ENCODE results near the gene UBALD2. TPM values are rescaled to one million over a fixed set of nuclear protein-coding genes. Genes with fewer than 3 reads are reported as not detected.
A peak's percentile ranks its signal among the peaks of the same experiment; 100 is the strongest.
"Not testable (repeated sequence)": the region's sequence is repeated elsewhere in the genome, so short reads cannot be mapped to it uniquely, and the experiment has no call there.

UBALD2 gene
- total RNA-seq, 1 donor from 2014 or later: 22.7 TPM

DNA sequence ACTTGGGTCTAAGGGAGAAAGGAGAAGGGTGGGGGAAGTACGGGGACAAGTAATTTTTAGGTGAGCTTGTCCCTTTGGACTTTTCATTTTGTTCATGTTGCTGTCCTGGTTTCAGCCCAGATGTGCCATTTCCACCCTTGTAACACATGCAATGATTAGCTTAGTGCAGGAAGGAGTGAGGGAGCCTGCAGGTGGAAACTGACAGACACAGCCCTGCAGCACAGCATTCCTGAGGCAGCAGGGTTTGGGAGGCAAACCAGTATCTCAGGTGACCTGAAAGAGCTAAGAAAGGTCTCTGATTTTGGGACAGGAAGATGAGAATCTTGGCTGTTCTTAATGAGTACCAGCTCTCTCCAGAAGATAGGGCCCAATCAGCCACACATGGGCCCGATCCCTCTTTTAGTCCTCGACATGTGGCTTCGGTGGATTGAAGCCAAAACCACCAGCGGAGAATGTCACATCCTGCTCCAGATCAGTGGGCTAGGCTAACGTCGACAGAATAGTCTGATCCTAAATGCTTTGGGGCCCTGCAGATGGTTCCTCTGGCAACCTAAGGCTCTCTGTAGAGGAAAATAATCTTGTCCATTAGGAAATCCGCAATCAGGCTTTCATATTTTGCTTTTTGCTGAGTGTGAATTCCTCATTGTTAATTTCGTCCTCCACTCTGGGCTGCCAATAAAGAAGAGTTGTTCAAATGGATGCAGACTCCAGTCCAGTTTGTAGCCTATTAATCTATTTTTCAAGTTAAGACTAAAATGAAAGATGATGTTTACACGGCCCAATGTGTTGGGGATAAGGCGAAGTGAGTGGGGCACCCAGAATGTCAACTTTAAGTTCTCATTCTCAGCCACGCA lies 21.1 kb upstream of the UBALD2 start:
- intact Hi-C loops (cut with DNase I): no loop called here
- DNase-seq (ENCODE audit: low spot score): peak; percentile 50

DNA sequence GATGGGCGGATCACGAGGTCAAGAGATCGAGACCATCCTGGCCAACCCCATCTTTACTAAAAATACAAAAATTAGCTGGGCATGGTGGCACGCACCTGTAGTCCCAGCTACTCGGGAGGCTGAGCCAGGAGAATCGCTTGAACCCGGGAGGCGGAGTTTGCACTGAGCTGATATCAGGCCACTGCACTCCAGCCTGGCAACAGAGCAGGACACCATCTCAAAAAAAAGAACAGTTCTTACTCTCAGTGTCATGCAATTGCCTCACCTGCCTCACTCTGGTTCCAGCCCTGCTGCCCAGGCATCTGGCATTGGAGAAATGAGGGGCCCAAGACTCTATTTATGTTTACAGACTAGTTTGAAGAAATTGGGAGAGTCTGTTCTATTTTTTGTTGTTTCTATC lies 20.4 kb upstream of the UBALD2 start:
- DNase-seq (ENCODE audit: low spot score); intact Hi-C loops (cut with DNase I): not testable (repeated sequence)

DNA sequence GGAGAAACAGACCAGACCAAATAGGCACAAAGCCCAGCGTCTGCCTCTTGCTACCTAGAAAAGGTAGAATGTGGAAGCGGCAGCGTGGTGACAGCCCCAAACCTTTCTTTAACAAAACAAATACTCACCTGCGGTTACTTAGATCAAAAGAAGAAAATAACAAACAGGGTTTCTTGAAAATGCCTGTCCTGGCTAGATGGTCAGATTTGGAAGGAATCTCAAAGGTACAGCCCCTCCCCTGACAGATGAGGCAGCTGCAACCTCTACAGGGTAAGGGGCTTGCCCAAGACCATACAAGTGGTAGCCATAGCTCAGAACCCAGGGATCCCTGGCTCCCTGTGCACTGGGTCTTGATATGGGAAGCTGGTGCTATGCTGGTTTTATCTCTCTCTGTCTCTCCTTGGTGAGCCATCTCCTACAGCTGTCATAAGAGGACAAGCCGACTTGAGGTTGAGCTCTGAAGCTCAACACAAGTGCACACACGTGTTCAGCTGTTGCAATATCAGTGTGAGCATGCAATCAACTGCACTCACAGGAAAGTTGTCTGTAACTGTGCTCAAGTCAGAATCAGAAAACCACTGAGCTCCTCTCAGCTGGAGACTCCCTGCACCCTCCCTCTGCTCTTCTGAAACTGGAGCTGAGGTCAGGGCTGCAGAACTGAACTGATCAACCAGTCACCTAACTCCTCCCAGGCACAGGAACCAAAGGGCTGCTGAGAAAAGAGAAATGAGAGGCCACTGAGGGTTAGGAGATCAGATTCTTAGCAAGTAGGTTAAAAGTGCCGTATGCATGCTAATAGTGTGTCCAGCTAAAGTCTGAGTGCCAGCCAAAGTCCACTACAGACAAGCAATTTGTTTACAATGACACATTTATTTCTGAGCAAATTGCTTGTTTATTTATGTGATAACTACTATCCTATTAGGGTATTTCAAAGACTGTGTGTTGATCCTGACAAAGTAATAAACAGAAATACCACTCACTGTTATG lies 18.8 kb upstream of the UBALD2 start:
- intact Hi-C loops (cut with DNase I): no loop called here
- no peak for DNase-seq (ENCODE audit: low spot score)

DNA sequence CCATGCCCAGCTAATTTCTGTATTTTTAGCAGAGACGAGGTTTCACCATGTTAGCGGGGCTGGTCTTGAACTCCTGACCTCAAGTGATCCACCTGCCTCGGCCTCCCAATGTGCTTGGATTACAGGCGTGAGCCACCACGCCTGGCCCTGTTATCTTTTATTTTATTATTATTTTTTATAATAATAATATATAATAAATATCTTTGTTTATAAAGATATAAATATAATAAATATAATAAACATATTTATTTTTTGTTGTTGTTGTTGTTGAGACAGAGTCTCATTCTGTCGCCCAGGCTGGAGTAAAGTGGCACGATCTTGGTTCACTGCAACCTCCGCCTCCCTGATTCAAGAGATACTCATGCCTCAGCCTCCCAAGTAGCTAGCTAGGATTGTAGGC lies 17.8 kb upstream of the UBALD2 start:
- intact Hi-C loops (cut with DNase I): no loop called here
- no peak for DNase-seq (ENCODE audit: low spot score)

DNA sequence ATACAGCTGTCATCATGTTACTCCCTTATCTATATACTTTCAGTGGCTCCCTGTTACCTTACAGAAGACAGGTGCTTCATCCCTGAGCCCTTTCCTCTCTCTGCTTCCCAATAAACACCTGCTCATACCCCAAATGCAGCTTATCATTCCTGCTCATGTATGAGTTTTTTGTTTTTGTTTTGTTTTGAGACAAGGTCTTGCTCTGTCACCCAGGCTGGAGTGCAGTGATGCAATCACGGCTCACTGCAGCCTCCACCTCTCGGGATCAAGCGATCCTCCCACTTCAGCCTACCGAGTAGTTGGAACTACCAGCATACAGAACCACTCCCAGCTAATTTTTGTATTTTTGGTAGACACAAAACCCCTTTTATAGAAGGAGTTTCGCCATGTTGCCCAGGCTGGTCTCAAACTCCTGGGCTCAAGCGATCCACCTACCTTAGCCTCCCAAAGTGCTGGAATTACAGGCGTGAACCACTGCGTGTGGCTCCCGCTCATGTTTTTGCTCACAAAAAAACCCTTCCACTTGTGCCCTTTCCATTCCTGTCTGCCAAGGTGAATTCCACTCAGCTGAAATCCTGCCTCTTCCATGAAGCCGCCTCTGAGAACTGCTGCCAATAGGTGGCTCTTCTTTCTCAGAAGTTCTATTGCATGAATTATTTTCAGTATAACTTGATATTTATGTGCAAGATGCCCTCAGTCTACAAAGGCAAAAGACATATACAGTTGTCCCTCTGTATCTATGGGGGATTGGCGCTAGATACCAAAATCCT lies 16.9 kb upstream of the UBALD2 start:
- DNase-seq (ENCODE audit: low spot score): no peak
- intact Hi-C loops (cut with DNase I): no loop called here

DNA sequence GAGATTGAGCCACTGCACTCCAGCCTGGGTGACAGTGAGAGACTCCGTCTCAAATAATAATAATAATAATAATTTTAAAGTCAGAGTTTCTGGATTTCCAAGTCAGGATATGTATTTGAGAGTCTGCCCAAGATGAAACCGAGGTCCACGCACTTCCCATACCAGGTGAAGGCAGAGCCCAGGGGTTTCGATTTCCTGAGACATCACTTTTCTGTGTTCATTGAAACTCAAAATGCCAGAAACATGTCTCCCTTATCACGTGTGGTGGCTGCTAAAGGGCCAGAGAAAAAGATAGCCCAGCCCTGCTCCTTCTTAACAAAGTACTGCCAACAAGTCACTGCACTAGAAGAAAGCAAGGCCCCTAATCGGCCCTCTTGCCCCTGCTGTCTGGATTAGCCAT lies 15.0 kb upstream of the UBALD2 start:
- no peak for DNase-seq (ENCODE audit: low spot score)
- intact Hi-C loops (cut with DNase I): no loop called here

DNA sequence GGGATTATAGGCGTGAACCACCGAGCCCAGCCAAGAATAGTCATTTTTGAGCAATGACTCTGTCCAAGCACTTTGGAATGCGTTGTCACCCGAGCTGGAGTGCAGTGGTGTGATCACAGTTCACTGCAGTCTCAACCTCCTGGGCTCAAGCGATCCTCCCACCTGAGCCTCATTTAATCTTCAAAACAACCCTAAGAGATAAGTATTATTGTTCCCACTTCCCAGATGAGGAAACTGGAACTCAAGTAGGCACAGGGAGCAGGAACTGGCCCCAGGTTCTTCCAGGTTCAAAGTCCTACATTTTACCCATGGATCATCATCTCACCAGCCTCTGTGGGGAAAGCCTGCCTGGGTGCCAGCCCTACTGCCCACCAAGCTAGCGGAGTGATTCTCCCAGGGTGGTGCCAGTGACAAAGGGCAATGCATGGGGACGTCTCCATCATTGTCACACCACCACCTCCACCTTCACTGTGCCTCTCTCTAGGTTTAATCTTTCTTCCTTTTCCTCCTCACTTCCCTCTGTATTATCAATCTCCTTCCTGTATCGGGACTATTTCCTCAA lies 13.6 kb upstream of the UBALD2 start:
- intact Hi-C loops (cut with DNase I): no loop called here

DNA sequence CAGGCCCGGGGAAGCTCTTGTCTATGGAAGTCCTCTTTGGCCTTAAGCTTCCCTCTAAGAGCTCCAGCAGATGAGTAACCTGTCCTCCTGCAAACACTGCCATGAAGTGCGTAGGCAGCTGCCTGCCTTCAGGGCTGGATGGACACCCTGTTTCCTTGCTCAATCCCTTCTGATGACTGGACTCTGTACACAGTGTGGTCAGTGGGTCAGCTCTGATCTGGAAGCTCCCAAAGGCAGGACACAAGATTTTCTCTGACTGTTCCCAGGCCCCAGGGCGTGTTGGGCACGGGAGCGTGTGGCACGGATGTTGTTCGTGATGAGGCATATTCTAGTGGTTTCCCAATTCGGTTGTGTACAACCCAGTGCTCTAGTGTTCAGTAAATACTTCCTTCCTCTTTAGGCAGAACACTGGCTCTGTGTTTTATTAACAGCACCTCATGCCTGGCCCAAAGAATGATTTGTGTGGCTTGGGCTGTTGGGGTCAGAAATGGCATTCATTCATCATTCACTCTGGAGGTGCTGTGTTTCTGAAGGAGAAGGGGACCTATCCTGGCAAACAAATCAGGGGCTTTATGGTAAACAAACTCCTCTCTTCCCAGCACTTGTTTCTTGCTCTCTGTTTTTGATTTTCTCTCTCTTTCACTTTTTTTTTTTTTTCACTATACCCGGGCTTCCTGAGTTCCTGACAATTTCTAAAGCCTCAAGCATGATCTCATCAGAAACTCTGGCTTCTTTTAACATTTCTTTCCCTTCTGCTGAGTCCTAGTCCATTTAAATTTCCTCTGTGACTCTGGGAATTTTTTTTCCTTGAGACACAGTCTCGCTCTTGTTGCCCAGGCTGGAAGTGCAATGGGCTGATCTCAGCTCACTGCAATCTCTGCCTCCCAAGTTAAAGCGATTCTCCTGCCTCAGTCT lies 12.9 kb upstream of the UBALD2 start:
- peak; percentile 90 for DNase-seq (ENCODE audit: low spot score)
- intact Hi-C loops (cut with DNase I): no loop called here

More for the DNA sequence above, 13.6 kb upstream of the UBALD2 start:
- peak; percentile 54 for DNase-seq (ENCODE audit: low spot score)

DNA sequence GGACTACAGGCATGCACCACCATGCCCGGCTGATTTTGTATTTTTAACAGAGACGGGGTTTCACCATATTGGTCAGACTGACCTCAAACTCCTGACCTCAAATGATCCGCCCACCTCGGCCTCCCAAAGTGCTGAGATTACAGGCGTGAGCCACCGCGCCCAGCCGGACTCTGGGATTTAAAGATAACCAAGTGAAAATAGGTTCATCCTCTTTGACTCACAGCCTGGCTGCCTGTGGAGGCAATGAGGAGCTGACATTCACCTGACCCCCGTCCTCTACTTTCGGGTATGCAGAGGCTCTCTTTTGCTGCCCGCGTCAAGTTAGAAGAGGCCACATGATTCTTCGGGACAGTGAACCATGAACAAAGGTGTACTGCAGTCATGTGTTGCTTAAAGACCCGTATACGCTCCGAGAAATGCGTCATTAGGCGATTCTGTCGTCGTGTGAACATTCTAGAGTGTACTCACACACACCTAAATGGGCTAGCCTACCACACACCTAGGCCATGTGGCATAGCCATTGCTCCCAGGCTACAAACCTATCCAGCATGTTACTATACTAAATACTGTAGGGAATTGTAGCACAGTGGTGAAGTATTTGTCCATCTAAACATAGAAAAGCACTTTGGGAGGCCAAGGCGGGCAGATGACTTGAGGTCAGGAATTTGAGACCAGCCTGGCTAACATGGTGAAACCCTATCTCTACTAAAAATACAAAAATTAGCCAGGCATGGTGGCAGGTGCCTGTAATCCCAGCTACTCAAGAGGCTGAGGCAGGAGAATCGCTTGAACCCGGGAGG lies 12.0 kb upstream of the UBALD2 start:
- intact Hi-C loops (cut with DNase I): not testable (repeated sequence)
- DNase-seq (ENCODE audit: low spot score): peak; percentile 50

DNA sequence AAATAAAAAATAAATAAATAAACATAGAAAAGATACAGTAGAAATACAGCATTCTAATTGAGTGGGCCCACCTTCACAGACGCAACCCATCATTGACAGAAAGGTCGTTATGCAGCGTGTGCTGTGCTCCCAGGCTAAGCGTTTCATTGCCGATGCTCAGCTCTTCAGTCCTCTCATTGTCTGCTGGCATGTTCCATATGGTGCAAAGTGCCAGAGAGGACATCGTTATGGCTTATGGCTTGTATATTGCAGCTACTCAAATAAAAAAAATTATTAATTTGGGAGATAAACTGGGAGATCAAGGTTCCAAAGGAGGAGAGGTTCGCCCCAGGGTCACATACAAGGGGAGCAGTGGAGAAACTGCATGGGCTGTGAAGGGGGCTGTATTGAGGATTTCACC lies 11.3 kb upstream of the UBALD2 start:
- DNase-seq (ENCODE audit: low spot score): no peak
- intact Hi-C loops (cut with DNase I): no loop called here

DNA sequence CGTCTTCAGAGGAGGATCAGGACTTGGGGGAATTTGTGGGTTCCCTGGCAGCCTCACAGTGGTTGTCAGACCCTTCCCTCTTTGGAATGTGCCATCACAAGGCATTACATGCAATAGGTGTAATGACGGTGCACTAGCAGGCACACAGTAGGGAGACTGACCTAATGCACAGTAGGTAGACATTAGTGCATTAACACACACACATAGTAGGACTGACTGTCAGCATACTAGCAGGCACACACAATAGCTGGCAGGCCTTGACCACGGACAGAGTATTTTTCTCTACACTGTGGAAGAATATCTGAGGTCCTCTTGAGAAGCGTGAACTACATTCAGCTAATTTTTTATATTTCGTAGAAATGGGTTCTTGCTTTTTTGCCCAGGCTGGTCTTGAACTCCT lies 10.9 kb upstream of the UBALD2 start:
- DNase-seq (ENCODE audit: low spot score): no peak
- intact Hi-C loops (cut with DNase I): no loop called here

DNA sequence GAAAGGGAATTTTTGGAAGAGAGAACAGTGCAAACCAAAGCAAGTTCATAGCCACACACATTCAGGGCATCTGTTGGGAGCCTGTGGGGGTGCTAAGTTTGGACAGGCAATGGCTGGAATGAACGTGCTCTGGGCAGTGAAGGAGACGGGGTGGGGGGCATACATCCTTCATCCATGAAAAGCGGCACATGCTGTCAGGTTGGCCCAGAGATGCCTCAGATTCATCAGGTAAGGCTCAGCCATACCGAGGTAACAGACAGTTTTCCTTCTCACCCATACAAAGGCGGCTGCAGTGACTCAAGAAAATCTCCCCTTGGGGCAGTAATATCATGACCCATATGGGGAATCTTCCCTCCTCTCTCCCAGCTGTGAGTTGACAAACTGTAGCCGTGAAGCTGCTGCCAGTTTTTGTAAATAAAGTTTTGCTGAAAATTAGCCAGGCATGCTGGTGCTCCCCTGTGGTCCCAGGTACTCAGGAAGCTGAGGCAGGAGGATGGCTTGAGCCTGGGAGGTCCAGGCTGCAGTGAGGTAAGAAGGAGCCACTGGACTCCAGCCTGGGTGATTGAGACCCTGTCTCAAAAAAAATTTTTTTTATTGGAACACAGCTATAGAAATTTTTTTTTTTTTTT lies 9.2 kb upstream of the UBALD2 start:
- intact Hi-C loops (cut with DNase I): no loop called here
- peak; percentile 41 for DNase-seq (ENCODE audit: low spot score)

DNA sequence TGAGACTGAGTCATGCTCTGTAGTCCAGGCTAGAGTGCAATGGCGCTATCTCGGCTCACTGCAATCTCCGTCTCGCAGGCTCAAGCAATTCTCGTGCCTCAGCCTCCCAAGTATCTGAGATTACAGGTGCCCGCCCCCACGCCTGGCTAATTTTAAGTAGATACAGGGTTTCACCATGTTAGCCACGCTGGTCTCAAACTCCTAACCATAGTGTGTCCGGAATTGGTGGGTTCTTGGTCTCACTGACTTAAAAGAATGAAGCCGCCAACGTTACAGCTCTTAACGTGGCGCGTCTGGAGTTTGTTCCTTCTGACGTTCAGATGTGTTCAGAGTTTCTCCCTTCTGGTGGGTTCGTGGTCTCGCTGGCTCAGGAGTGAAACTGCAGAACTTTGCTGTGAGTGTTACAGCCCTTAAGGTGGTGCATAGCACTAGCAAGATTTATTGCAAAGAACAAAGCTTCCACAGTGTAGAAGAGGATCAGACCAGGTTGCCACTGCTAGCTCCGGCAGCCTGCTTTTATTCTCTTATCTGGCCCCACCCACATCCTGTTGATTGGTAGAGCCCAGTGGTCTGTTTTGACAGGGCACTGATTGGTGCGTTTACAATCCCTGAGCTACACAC lies 8.6 kb upstream of the UBALD2 start:
- intact Hi-C loops (cut with DNase I): not testable (repeated sequence)
- DNase-seq (ENCODE audit: low spot score): peak; percentile 29

DNA sequence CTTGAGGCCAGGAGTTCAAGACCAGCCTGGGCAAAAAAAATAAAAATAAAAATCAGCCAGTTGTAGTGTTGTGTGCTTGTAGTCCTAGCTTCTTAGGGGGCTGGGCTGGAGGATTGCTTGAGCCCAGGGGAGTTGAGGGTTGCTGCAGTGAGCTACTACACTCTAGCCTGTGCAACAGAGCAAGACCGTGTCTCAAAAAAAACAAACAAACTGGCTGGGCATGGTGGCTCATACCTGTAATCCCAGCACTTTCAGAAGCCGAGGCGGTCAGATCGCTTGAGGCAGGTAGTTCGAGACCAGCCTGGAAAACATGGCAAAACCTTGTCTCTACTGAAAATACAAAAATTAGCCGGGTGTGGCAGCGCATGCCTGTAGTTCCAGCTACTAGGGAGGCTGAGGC lies 4.9 kb upstream of the UBALD2 start:
- DNase-seq (ENCODE audit: low spot score): no peak
- intact Hi-C loops (cut with DNase I): no loop called here

DNA sequence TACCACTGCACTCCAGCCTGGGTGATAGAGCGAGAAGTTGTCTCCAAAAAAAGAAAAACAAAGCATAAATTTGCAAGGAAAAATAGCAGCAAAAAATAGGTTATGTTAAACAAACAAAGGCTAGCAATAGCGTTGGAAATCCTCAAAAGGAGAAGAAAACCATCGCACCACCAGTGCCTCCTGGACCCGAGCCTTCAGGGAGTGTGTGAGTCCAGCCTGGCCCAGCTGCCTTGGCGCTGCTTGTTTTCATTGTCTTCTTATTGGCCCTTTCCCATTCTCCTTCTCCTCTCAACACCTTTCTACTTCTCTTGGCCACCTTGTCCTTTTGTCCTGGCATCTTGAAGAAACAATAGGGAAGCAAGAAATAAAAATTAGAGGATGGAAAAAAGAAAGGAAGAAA lies 4.5 kb upstream of the UBALD2 start:
- intact Hi-C loops (cut with DNase I): no loop called here
- DNase-seq (ENCODE audit: low spot score): no peak

DNA sequence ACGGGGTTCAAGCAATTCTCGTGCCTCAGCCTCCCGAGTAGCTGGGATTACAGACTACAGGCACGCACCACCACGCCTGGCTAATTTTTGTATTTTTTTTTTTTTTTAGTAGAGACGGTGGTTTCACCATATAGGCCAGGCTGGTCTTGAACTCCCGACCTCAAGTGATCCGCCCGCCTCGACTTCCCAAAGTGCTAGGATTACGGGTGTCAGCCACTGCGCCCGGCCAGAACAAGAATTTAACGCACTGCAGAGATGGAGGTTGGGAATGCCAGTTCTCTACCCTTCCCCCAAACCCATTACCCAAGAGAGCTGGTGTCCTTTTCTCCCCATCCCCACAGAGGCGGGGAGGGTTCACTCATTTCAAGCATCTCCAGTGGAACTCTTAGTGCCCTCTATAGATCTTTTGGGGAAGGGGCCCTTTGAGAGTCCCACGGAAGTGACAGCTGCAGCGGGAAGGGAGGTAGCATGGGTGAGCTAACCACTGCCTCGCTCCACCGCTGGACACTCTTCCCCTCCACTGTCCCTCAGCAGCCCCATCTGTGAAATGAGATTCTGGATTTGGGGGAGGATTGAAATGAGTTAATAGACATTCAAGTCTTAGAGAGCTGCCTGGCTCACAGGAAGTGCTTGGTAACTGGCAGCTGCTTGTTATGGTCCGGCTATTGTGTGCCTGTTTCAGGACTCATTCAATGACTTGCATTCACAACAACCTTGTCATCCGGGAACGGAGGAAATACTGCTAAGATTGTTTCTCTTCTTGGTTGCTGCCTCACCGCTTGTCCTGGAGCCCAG lies 3.5 kb upstream of the UBALD2 start:
- intact Hi-C loops (cut with DNase I): no loop called here
- DNase-seq (ENCODE audit: low spot score): no peak
